ENCODE results near the gene GHR. TPM values are rescaled to one million over a fixed set of nuclear protein-coding genes. Genes with fewer than 3 reads are reported as not detected.
"Not testable (repeated sequence)": the region's sequence is repeated elsewhere in the genome, so short reads cannot be mapped to it uniquely, and the experiment has no call there.

GHR gene
- total and polyA plus RNA-seq, 12 donors, result 4.1 to 15.1 (median 11.5) TPM

GRCh38 chr5:42572313-42572712 is 149.1 kb downstream of the GHR start:
- intact Hi-C loops (cut with DNase I), result no loop called here
- H3K9me3 ChIP-seq, result no peaks in the 10 kb centered on the region
- no peaks in the 10 kb centered on the region for H3K36me3 ChIP-seq
- H3K4me3 ChIP-seq, result no peak overlapping the region
- H3K4me1 ChIP-seq, result peaks cover 0 to 30% (median 10%) of the 10 kb centered on the region in 9 donors
- ATAC-seq, result no peak
- no peak for DNase-seq
- H3K27ac ChIP-seq, result no peak overlapping the region
- H3K27me3 ChIP-seq, result no peaks in the 10 kb centered on the region
- 87 to 92% methylated on average over 3 of the region's 3 CpGs for WGBS, 2 donors
- TF ChIP-seq CTCF (IDR thresholded peaks at IDR 0.05), result no peak

- 95 to 97% methylated on average over 2 of the region's 2 CpGs for WGBS, 2 donors
- TF ChIP-seq CTCF (IDR thresholded peaks at IDR 0.05), result no peak
- no peaks in the 10 kb centered on the region for H3K9me3 ChIP-seq
Measured at GRCh38 chr5:42573386-42573785, 150.1 kb downstream of the GHR start.

GRCh38 chr5:42575914-42576313 is 152.7 kb downstream of the GHR start:
- H3K27me3 ChIP-seq; H3K9me3 ChIP-seq; H3K36me3 ChIP-seq; intact Hi-C loops (cut with DNase I); ATAC-seq; H3K4me3 ChIP-seq; H3K27ac ChIP-seq; DNase-seq: not testable (repeated sequence)
- WGBS, 2 donors, result 100% methylated on average over 1 of the region's 1 CpG
- H3K4me1 ChIP-seq, result peaks cover 0 to 13% (median 5%) of the 10 kb centered on the region in 9 donors

More at GRCh38 chr5:42573386-42573785, 150.1 kb downstream of the GHR start:
- Histone ChIP-seq H3K4me1 (peaks cover 0 to 21% (median 8%) of the 10 kb centered on the region in 9 donors), H3K27me3 (no peaks in the 10 kb centered on the region), H3K36me3 (no peaks in the 10 kb centered on the region), H3K4me3 (no peak overlapping the region), H3K27ac (no peak overlapping the region)
- intact Hi-C loops (cut with DNase I), result no loop called here
- no peak for ATAC-seq
- no peak for DNase-seq

- H3K36me3 ChIP-seq; intact Hi-C loops (cut with DNase I); H3K27me3 ChIP-seq; H3K4me3 ChIP-seq; H3K27ac ChIP-seq; DNase-seq; H3K9me3 ChIP-seq; ATAC-seq: not testable (repeated sequence)
- WGBS, 2 donors, result 85 to 92% methylated on average over 1 of the region's 1 CpG
- H3K4me1 ChIP-seq, result peaks cover 0 to 14% (median 5%) of the 10 kb centered on the region in 9 donors
Measured at GRCh38 chr5:42578901-42579300, 155.7 kb downstream of the GHR start.

- H3K27ac ChIP-seq, result no peak overlapping the region
- DNase-seq (no peak), ATAC-seq (peak in 1 of 8 donors; percentile 47)
- no peaks in the 10 kb centered on the region for H3K9me3 ChIP-seq
- no peaks in the 10 kb centered on the region for H3K36me3 ChIP-seq
- H3K4me3 ChIP-seq, result no peak overlapping the region
- H3K4me1 ChIP-seq, result peaks cover 0 to 14% (median 5%) of the 10 kb centered on the region in 9 donors
- no peaks in the 10 kb centered on the region for H3K27me3 ChIP-seq
- WGBS, 2 donors, result 56 to 65% methylated on average over 1 of the region's 1 CpG
- no peak for TF ChIP-seq CTCF (IDR thresholded peaks at IDR 0.05)
- intact Hi-C loops (cut with DNase I), result no loop called here
Measured at GRCh38 chr5:42579320-42579719, 156.1 kb downstream of the GHR start.

All from heart right ventricle (tissue), 16 donors.